H1 (cell line): ENCODE measurements around the gene CLEC19A. TPM values are rescaled to one million over a fixed set of nuclear protein-coding genes. Genes with fewer than 3 reads are reported as not detected.
A peak's percentile ranks its signal among the peaks of the same experiment; 100 is the strongest.

ENCODE experiments used
- CTCF ChIA-PET: fragments of 300-600 bp; sonication (Branson Sonifier 250); formaldehyde crosslinking; loops from one replicate; lab custom pipeline; 2021; ENCODE audit not compliant: partially characterized antibody; lab: Charles Lee
- POLR2A ChIA-PET: fragments of 300-600 bp; sonication (Branson Sonifier 250); formaldehyde crosslinking; loops from one replicate; lab custom pipeline; 2021; ENCODE audit warnings: inconsistent platforms; ENCODE audit not compliant: partially characterized antibody; lab: Charles Lee
- DNase-seq, 2 experiments: peaks; one replicate each; pipeline versions ENCODE4 v3.0.0 to v3.0.0-alpha.2; 2010 to 2022; ENCODE audit warnings: low spot score in 2 of 2, low read depth in 1 of 2, mixed read lengths in 1 of 2
- FAIRE-seq: peaks from 2 replicates; lab custom pipeline; 2011; peaks lifted over from hg19 to GRCh38; lab: Jason Lieb, UNC
- H2AFZ ChIP-seq: 2 replicates; pipeline ENCODE4 v1.8.1; 2012; ENCODE audit warnings: low read length, inconsistent platforms
- H2AK5ac ChIP-seq: 2 replicates; pipeline ENCODE4 v1.6.1; 2013; ENCODE audit warnings: low read depth, low read length
- H2BK120ac ChIP-seq: replicated peaks from 2 replicates; pipeline ENCODE3; 2013; ENCODE audit warnings: low read depth, low read length, inconsistent platforms
- H2BK12ac ChIP-seq: 2 replicates; pipeline ENCODE4 v1.6.1; 2013; ENCODE audit warnings: low read depth, low read length
- H2BK15ac ChIP-seq: 2 replicates; pipeline ENCODE4 v1.6.1; 2013; ENCODE audit warnings: low read length
- H2BK20ac ChIP-seq: 2 replicates; pipeline ENCODE4 v1.6.1; 2013; ENCODE audit warnings: low read length
- H2BK5ac ChIP-seq: 2 replicates; pipeline ENCODE4 v1.6.1; 2013; ENCODE audit warnings: low read depth, low read length
- H3K14ac ChIP-seq: 2 replicates; pipeline ENCODE4 v1.6.1; 2013; ENCODE audit warnings: inconsistent platforms; ENCODE audit not compliant: insufficient read length
- H3K18ac ChIP-seq: 2 replicates; pipeline ENCODE4 v1.6.1; 2013; ENCODE audit warnings: low read length; ENCODE audit errors: extremely low read depth
- H3K23ac ChIP-seq: 2 replicates; pipeline ENCODE4 v1.6.1; 2013; ENCODE audit warnings: inconsistent platforms; ENCODE audit not compliant: insufficient read length
- H3K23me2 ChIP-seq: 2 replicates; pipeline ENCODE4 v1.6.1; 2013; ENCODE audit warnings: low read depth, low read length
- H3K27ac ChIP-seq: 2 replicates; pipeline ENCODE4 v1.6.1; 2011; ENCODE audit warnings: low read depth, low read length, inconsistent platforms
- H3K27me3 ChIP-seq, 4 experiments: replicated peaks in 1 of 4; 1 replicate in 1 of 4; 2 replicates in 3 of 4; pipeline versions ENCODE4 v1.6.1 to v1.8.1; 2011 to 2013; ENCODE audit warnings: low read length in 3 of 4, mild to moderate bottlenecking in 3 of 4, inconsistent platforms in 2 of 4, mixed read lengths in 2 of 4, moderate library complexity in 1 of 4; ENCODE audit not compliant: control insufficient read depth in 3 of 4, insufficient read depth in 3 of 4; ENCODE audit errors: extremely low read depth in 1 of 4
- H3K36me3 ChIP-seq, 4 experiments: 2 replicates each; pipeline versions ENCODE4 v1.6.1 to v1.8.1; 2011 to 2013; ENCODE audit warnings: mild to moderate bottlenecking in 4 of 4, low read length in 3 of 4, moderate library complexity in 2 of 4, control low read depth in 1 of 4, inconsistent platforms in 1 of 4; ENCODE audit not compliant: insufficient read depth in 4 of 4, control insufficient read depth in 2 of 4
- H3K4ac ChIP-seq: replicated peaks from 2 replicates; pipeline ENCODE3; 2013; ENCODE audit warnings: low read length, low read depth, mixed read lengths, inconsistent platforms; ENCODE audit not compliant: insufficient read length
- H3K4me1 ChIP-seq, 4 experiments: replicated peaks in 1 of 4; 1 replicate in 1 of 4; 2 replicates in 3 of 4; pipeline versions ENCODE4 v1.6.1 to v1.8.1; 2011 to 2013; ENCODE audit warnings: low read length in 3 of 4, inconsistent platforms in 2 of 4, mixed read lengths in 1 of 4; ENCODE audit not compliant: insufficient read depth in 4 of 4, control insufficient read depth in 3 of 4
- H3K4me2 ChIP-seq, 2 experiments: 2 replicates each; pipeline versions ENCODE4 v1.6.1 to v1.8.1; 2011 to 2013; ENCODE audit warnings: low read depth in 2 of 2, low read length in 2 of 2, control low read depth in 1 of 2, inconsistent platforms in 1 of 2, mild to moderate bottlenecking in 1 of 2; ENCODE audit not compliant: insufficient read depth in 1 of 2
- H3K4me3 ChIP-seq, 4 experiments: fragments of 200-600, 300-600 bp in 1 of 4; sonication (generic), shearing (Covaris generic), sonication (Bioruptor Twin) in 1 of 4; 2 replicates each; pipeline versions ENCODE4 v1.5.1 to v1.8.1; 2011 to 2016; ENCODE audit warnings: low read length in 4 of 4, low read depth in 3 of 4, control low read depth in 2 of 4, inconsistent platforms in 2 of 4, mild to moderate bottlenecking in 2 of 4, mixed read lengths in 1 of 4, moderate library complexity in 1 of 4; ENCODE audit not compliant: insufficient read depth in 2 of 4; ENCODE audit errors: extremely low read depth in 1 of 4
- H3K56ac ChIP-seq: replicated peaks from 2 replicates; pipeline ENCODE3; 2013; ENCODE audit warnings: low read depth, mild to moderate bottlenecking, mixed read lengths, low read length, inconsistent platforms; ENCODE audit not compliant: insufficient read length
- H3K79me1 ChIP-seq: 2 replicates; pipeline ENCODE4 v1.6.1; 2013; ENCODE audit warnings: low read depth, low read length, control low read depth
- H3K79me2 ChIP-seq, 2 experiments: 2 replicates each; pipeline versions ENCODE4 v1.6.1 to v1.8.1; 2012 to 2013; ENCODE audit warnings: low read length in 2 of 2, mild to moderate bottlenecking in 2 of 2, inconsistent platforms in 1 of 2; ENCODE audit not compliant: insufficient read depth in 2 of 2, control insufficient read depth in 1 of 2
- H3K9ac ChIP-seq, 4 experiments: replicated peaks in 1 of 4; 1 replicate in 1 of 4; 2 replicates in 3 of 4; pipeline versions ENCODE4 v1.6.1 to v1.8.1; 2011 to 2013; ENCODE audit warnings: low read depth in 3 of 4, low read length in 3 of 4, control low read depth in 2 of 4, mild to moderate bottlenecking in 2 of 4, moderate library complexity in 2 of 4, inconsistent platforms in 1 of 4; ENCODE audit errors: extremely low read depth in 1 of 4
- H3K9me3 ChIP-seq, 2 experiments: 2 replicates each; pipeline versions ENCODE4 v1.6.1 to v1.8.1; 2012 to 2013; ENCODE audit warnings: mild to moderate bottlenecking in 2 of 2, moderate library complexity in 2 of 2, control low read depth in 1 of 2, inconsistent platforms in 1 of 2, low read depth in 1 of 2, low read length in 1 of 2, mixed read lengths in 1 of 2; ENCODE audit not compliant: insufficient read depth in 2 of 2
- H4K20me1 ChIP-seq, 2 experiments: replicated peaks in 1 of 2; 2 replicates each; pipeline versions ENCODE3 to v1.8.1; 2011 to 2013; ENCODE audit warnings: inconsistent platforms in 2 of 2, low read length in 2 of 2, mild to moderate bottlenecking in 1 of 2; ENCODE audit not compliant: insufficient read depth in 2 of 2, control insufficient read depth in 1 of 2
- H4K5ac ChIP-seq: 2 replicates; pipeline ENCODE4 v1.6.1; 2013; ENCODE audit warnings: low read length, low read depth, mixed read lengths, inconsistent platforms; ENCODE audit not compliant: insufficient read length
- H4K8ac ChIP-seq: 2 replicates; pipeline ENCODE4 v1.8.0; 2013; ENCODE audit warnings: mild to moderate bottlenecking, moderate library complexity, low read length, inconsistent platforms; ENCODE audit not compliant: insufficient read depth; ENCODE audit errors: extremely low read depth
- H4K91ac ChIP-seq: replicated peaks from 2 replicates; pipeline ENCODE3; 2013; ENCODE audit warnings: low read length, mixed read lengths, inconsistent platforms; ENCODE audit not compliant: insufficient read length
- ATF3 ChIP-seq: IDR thresholded peaks from 2 replicates; pipeline ENCODE4 v1.6.1; 2011; ENCODE audit warnings: low read depth, mild to moderate bottlenecking, low read length; ENCODE audit not compliant: insufficient read depth
- SRF ChIP-seq: IDR thresholded peaks from 2 replicates; pipeline ENCODE4 v1.6.1; 2011; ENCODE audit warnings: mild to moderate bottlenecking, low read depth, low read length, moderate library complexity
- WGBS, 2 experiments: shearing (Covaris generic) in 1 of 2; methylation state at CpG; one replicate each; pipeline versions ENCODE4 v1.1.6 to v1.1.7; 2013 to 2015; ENCODE audit warnings: low lambda C conversion rate in 2 of 2, mixed read lengths in 2 of 2, inconsistent platforms in 1 of 2, low coverage in 1 of 2, missing lambda C conversion rate in 1 of 2; ENCODE audit not compliant: insufficient replicate concordance in 2 of 2, insufficient coverage in 1 of 2, insufficient read length in 1 of 2; ENCODE audit errors: extremely low coverage in 1 of 2, missing lambda C conversion rate in 1 of 2; 5-methylcytosine and 5-hydroxymethylcytosine counted together
- polyA plus RNA-seq, 7 experiments: library from polyadenylated mRNA; depleted of rRNA in 3 of 7; stranded (reverse) in 5 of 7; unstranded in 2 of 7; fragments of >200 nt in 5 of 7; fragments of 200-250 nt in 2 of 7; gene quantifications; 1 replicate in 5 of 7; 2 replicates in 1 of 7; 4 replicates in 1 of 7; pipeline versions ENCODE4 v1.2.1 to v1.2.3, GENCODE V29; 2011 to 2013; ENCODE audit warnings: missing spikeins in 2 of 7, mixed read lengths in 2 of 7
- total RNA-seq: library from RNA; stranded (reverse); fragmentation: NEBNext Ultra II Directional; extraction: Animal tissue kit (Norgen Biotek cat#: 25700); gene quantifications from 2 replicates; pipeline ENCODE4 v1.2.1, GENCODE V29; 2021

CLEC19A gene
- total and polyA plus RNA-seq, 2 of the 8 experiments (the other 6 are each of a cell fraction or from before 2014, with no cell fraction given), result 0.35 to 0.88 TPM

- Histone ChIP-seq H3K18ac (no peak overlapping the region), H2BK120ac (no peak overlapping the region), H4K5ac (no peak overlapping the region), H3K4me3 (no peak overlapping the region), H3K14ac (no peak overlapping the region), H3K27me3 (no peaks in the 10 kb centered on the region), H3K36me3 (no peaks in the 10 kb centered on the region), H2AFZ (no peak overlapping the region), H3K4me1 (peaks cover 4 to 16% (median 8%) of the 10 kb centered on the region in 4 experiments), H2BK5ac (no peak overlapping the region), H3K23me2 (no peaks in the 10 kb centered on the region), H3K79me1 (no peaks in the 10 kb centered on the region), H3K4ac (no peak overlapping the region), H3K79me2 (no peaks in the 10 kb centered on the region; a peak in 1 of 4 replicates), H2BK15ac (peak overlapping the region; percentile 47; the same call in 1 of the 2 replicates), H2AK5ac (no peak overlapping the region), H4K91ac (no peak overlapping the region), H3K9me3 (peaks cover 6 to 11% of the 10 kb centered on the region in 2 experiments; a peak in 2 of 4 replicates), H3K9ac (no peak overlapping the region), H3K4me2 (no peak overlapping the region), H3K56ac (no peak overlapping the region), H2BK20ac (peak overlapping the region; percentile 87), H3K23ac (no peak overlapping the region), H3K27ac (no peak overlapping the region), H4K20me1 (no peaks in the 10 kb centered on the region), H2BK12ac (0 out of 2 replicates have a peak overlapping the region, but pooled peaks have one; percentile 5), H4K8ac (no peak overlapping the region)
- DNase-seq, result no peak
- ChIA-PET POLR2A (no interaction called here), CTCF (no interaction called here)
- FAIRE-seq, result no peak
- 77% methylated on average over 2 of the region's 2 CpGs; no CpG with 5 or more reads in 1 of the 2 experiments for WGBS, 2 experiments
- TF ChIP-seq SRF (no peak), ATF3 (no peak)
Observed at GRCh38 chr16:19314718-19315425, 29.3 kb downstream of the CLEC19A start.
